Measurements from ENCODE around the gene PAX9. TPM values are rescaled to one million over a fixed set of nuclear protein-coding genes. Genes with fewer than 3 reads are reported as not detected.

The PAX9 gene
- polyA plus RNA-seq (ENCODE audit: insufficient read length in 12 of 12): 1 to 10 TPM in 3 of 12 donors, under 1 TPM in 7, not detected in 2; 0.37 to 4.3 (median 0.70) TPM
- long read RNA-seq, donor 1: 0 reads
- long read RNA-seq, donor 2: 0 reads
- long read RNA-seq, donor 3: 0 reads
- long read RNA-seq, donor 4: 0 reads
- long read RNA-seq, donor 5: 0 reads
- long read RNA-seq, donor 6: 0 reads
- long read RNA-seq, donor 7: 0 reads
- long read RNA-seq, donor 8: 0 reads
- long read RNA-seq, donor 9: 0 reads
- long read RNA-seq, donor 10, full-length matches to known transcripts: 1 of 1 reads
- long read RNA-seq, donor 10, partial matches to known transcripts: 0 of 1 reads
- long read RNA-seq, donor 10, other reads (novel, unspliced or antisense): 0 of 1 reads
- long read RNA-seq, donor 11: 0 reads

DNA sequence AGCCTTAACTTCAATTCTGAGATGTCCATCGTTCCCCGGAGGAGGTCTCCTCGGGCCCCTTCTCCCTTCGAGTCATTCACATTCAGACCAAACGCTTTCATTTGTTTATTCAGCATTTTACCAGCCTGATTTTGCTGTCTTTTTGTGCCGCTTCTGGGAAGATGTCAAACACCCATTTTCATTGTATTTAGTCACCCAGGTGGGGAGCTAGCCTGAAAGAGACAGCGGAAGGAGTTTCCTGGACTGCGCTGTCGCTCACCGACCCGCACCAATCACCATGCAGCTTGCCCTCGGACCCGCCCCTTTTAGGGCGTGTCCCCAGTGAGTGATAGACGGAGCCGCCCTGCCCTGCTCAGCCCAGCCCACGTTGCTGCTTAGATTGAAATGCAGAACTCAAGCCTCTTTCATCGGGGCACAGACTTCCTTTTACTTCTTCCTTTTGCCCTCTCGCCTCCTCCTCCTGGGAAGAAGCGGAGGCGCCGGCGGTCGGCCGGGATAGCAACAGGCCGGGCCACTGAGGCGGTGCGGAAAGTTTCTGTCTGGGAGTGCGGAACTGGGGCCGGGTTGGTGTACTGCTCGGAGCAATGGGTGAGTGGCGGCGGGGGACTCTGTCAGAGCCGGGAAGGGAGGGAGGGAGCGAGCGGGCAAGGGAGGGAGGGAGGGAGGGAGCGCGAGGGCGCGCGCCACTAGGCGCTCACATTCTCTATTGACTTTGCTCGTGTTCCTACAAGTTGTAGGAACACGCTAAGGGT is at the start of gene PAX9:
Gene PAX9 (plus strand): TSS at position 355 of the 752 bp plus-strand sequence. CDS start 230 bp downstream, at position 585.
- peak; percentile 90 for DNase-seq

DNA sequence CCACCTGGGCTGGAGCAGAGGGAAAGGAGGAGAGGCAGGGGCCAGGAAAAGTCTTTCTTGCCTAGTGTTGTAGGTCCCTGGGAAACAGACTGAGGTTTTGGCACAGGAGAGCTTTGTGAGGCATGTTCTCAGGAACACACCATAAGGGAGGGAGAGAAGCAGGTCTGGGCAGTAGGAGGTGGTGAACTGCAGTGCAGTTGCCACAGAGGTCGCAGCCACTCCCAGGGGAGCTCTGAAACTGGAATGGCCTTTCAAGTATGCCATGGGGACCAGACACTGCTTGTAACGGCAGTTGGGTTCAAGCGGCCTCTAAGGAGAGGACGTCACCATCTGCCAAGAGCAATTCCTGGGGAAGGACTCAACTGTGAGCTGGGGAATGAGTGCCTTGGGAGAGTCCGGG is 43.8 kb upstream of the PAX9 start:
- DNase-seq: no peak

DNA sequence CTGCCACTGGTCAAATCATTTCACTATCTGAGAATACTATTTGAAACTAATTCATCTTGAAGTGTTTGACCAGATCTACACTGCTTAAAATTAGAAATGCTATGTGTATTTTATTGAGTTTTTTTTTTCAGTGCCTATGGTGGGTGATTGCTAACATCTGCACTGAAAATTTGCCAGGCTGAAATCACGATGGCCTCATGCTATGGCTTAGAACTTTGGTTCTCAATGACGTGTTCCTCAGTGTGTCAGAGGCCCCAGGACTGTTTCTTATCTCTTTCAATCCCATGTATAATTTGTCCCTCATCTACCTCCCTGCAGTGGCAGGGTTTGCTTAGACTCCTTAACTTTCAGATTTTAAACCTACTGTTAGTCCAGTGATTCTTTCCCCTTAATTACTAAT is 43.0 kb upstream of the PAX9 start:
- no peak for DNase-seq

DNA sequence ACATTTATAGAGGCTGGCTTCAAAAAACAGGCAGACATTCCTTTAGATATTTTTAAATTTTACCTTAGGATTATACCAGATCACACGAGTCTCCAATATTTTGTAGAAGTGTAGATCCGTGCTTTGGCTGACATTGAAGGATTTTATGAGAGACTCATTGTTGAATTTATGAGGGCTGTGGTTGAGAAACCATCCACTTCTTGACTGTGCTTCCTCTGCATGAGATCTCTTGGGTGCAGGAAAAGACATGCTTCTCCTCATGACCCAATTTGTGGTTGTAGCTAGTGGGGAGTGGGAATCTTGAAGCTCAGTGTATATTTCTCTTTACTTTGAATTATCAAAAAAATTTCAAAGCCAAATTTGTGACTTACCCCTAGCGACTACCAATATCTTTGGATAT is 42.5 kb upstream of the PAX9 start:
- no peak for DNase-seq

DNA sequence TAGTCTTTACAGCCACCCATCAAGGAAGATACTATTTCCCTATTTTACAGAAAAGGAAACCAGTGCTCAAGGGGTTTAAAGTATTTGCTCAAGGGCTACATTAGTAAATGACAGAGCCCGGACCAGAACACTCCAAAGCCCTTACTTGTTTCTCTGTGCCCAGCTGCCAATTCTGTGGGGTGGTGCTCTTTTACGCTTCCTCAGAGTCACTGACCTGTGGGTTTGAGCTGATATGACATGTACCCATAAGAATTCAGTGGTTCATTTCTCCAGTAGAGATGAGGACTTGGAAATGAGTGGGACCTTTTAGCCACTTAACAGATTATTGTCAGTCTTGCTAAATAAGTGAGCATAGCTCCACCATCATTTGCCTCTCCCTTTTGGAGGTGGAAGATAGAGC is 41.8 kb upstream of the PAX9 start:
- DNase-seq: no peak

DNA sequence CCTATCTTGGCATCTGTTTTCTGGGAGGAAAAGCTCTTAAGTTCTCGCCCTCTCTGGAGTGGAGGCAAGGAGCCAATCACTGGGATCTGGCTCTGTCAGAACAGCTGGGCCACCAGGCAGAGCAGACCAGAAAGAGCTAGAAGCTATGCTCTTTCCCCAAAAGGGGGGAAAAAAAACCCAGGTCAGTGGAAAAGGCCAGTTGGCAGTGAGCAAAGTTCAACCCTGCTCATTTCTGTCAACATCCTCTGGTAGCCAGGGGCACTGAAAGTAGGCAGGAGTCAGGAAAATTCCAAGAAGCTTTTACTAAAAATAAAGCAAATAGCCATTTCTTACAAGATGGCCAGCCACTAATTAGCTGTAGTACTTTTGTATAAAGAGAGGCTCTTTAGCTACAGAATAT is 36.6 kb upstream of the PAX9 start:
- no peak for DNase-seq

DNA sequence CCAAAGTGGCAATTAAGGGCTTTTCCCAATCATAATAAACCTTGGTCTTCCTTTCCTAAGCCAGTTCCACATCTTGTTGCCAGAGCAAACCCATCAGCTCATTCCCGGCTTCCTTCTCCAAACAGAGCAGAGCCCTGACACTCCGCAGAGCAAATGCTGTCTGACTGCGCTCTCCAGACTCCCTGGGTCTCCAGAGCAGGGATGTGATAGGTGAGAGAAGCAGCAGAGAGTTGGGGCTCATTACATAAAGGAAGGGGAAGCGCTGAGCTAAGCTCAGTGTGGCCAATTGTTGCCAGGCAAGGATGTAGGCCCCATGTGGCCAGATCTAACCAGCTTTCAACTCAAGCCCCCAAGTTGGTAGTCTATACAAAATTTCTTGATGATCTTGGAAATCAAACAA is 36.2 kb upstream of the PAX9 start:
- no peak for DNase-seq

DNA sequence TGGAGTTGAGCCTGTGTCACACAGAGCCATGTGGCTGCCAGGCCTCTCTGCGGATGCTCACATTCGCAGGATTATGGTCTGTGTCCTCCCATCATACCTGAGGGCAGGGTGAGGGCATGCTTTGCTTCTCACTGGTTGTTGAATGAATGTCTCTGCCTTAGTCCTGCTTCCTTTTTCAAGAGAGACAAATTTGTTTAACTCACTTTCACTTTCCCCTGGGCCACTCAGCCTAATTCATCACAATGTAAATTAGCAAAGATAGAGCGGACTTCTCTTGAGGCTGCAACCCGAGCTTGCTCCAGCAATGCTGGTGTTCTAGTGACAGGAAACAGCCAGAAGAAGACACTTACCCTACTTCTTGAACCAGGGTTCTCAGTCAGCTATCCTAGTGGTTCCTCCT is 35.5 kb upstream of the PAX9 start:
- no peak for DNase-seq

DNA sequence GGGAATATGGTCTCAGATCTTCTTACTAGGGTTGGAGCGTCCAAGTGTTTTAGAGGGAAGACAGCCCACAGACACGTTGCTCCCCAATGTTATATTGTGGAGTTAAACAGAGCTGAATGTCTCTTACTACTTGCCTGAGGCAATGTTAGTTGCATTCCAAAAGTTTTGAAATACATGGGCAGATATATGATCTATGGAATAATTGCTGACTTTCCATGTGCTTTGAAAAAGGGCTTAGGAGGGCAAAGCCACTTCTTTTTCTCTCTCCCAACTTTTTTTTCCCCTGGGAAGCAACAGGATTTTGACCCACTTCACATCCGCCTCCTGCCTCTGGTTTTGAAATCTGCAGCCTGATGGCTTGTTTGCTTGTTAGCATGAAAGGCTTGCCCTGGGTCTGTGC is 33.7 kb upstream of the PAX9 start:
- no peak for DNase-seq

DNA sequence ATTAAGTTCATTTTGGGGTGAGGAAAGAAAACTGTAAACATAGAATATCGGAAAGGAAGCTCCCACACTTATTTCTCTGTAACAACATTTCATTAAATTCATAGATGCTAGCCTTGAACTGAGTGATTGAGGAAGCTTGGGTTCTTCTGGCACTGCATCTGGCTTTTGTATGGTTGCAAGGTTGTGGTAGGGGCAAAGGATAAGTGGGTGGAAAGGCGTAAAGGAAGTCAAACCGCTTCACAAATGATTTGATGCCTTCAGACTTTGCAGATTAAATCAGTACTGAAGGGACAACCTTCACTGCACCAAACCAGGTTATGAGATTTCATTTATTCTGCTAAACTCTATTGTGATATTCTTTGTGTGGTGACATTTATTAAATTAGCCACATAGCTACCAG is 28.1 kb upstream of the PAX9 start:
- no peak for DNase-seq

DNA sequence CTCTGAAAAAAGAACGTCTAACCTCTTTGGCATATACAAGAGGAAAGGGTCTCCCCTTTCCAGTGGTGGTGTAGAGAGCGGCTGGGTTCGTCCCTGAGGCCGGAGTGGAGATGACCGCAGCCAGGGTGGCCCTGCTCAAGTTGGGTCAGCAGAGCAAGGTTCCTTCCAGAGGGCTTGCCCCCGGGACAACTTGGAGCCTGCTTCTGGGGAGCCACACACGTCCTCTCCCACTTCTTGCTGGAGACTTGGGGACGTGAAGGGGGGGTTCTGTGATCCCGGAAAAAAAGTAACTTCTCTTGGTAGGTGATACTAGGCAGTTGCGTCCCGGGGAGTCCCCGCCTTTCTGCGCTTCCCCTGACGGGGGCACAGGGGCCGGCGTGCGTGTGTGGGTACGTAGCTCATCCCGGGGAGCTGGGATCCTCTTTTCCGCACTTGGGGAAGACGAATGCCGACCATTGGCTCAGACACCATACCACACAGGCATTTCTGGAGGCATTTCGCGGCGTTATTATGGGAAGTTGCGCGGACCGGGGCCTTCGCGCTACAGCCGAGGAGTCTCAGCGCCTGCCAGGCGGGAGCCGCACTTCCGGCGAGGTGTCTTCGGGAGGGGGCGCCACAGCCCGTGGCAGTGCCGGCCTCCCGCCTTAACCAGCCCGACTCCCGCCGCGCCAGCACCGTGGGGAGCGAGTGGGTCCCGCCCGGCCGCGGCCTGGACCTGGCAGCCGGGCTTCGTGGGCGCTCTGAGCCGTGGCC is 14.8 kb upstream of the PAX9 start:
- no peak for DNase-seq

DNA sequence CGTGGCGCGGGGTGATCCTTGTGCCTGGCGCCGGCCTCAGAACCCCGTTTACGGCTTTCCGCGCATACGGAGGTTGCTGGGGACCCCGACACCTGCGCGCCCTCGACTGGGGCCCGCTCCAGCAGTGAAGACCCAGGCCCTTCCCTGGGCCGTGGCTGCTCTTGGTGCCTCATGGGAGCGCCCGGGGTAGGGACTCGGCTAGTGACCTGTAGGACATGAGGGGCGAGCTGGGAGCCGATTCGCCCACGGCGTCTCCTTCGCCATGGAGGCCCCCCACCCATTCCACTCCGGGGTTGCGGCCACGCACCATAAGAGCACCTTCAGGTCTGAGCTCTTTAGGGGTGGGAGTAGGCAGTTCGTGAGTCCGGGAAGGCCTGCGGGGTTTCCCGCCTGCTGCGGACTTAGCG is 14.2 kb upstream of the PAX9 start:
- no peak for DNase-seq

DNA sequence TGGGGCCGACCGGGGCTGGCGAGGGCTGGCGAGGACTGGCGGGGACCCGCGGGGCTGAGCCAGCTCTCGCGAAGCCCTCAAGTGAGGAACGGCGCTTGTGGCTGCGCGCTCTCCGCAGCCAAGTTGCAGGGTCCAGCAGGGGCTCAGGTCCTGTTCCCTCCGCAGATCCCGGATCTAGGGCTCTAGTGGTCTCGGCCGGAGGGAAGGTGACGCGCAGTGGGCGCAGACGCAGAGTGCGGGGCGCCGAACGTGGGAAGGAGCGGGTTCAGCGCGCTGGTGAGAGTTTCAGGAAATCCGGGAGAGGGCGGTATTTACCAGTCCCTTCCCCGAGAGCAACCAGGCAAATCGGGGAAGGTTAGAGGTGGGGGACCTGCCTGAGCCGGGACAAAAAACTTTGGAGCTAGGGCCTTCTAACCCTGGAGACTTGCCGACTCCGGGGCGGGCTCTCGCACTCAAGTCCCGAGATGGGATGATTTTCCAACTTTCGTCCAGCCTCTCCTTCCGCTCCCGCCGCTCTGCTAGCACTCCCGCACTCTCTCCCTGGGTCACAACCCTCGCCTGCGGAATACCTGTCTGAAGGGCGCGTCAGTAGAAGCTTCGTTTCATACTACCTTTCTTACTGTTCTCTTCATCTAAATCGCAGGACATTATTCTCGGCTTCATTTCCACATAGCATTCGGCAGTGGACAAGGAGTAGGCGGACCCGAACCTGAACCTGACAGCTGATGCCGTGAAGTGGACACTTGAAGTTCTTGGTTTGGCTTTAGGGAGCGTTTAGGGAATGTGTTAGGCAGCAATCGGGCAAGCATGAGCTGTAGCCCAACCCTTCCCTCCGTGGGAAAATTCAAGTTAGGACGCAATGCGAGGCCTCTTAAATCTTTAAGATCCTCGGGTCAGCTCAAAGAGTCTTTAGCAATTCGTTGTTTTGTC is 13.6 kb upstream of the PAX9 start:
- no peak for DNase-seq

DNA sequence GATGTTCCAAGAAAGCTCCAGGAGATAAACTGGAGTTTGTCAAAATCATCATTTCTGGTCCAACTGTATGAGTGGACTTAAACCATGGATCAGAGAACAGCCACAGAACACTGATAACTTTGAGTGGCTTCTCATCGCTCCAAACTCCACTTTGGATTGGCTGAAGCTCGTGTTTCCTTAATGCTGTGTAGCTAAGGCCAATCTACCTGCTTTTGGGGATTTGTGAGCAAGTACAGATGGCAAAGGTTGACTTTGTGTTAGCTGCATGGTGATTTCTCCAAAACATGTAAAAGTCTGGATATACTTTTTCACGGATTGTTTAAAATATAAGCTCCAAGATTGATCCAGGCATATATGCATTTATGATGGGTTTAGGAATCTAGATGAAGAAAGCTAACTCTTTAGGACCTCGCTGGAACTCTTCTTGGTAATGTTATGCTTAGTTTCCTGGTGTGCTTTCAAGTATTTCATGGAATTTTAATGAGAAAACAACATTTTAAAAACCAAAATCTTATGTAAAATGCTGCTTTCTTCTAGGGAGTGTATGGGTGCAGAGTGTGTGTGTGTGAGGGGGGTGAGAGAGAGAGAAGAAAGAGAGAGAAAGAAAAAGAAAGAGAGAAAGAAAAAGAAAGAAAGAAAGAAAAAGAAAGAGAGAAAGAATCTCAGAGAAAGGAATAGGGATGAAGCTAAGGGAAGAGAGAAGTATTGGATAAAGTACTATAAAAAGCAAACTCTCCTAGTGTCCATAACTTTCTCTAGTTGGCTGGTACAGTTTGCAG is 11.6 kb upstream of the PAX9 start:
- DNase-seq: no peak

DNA sequence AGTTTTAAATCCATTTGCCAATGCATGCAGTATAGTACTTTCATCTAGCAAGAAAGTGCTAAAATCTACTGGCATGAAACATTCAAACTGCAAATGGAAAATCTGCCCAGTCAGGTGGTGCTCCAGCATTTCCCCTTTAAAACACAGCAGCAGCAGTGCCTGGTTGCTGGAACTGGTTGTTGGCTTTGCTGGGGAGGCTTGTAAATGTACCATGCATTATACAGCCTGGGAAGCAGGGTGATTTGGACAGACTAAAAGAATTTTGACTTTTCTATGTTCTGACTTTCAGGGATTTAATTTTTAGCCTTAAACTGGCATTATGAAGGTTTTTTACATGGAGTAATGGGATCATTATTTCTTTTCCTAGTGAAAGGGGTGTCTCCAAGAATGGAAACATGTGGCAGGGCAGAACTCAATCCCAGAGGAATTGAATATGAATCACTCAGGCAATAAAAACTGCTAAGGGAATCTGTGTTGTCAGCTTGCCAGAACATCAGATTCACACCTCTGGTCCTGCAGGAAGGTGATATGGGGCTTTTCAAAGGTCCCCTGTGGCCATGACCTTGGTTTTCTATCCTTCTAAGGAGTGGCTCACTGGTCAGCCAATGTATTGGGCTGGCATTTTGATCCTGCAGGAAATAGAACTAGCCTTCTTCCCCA is 9.0 kb upstream of the PAX9 start:
- no peak for DNase-seq

DNA sequence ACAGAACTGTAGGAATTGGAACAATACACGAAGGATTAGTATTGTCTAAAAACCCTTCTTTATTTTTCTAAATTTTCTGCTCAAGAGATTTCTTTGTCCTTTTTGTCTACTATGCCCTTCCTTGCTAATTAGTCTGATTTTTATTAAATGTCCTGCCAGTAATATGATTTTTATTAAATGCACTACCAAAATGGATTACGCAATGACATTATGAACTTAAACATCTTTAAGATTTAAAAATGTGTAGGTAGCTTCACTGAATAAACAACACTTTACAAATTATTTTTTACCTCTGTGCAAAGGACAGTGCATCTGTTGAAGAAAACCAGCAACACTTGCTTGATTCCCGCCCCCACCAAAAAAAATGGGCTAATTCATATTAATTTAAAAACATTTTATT is 8.2 kb upstream of the PAX9 start:
- DNase-seq: no peak

DNA sequence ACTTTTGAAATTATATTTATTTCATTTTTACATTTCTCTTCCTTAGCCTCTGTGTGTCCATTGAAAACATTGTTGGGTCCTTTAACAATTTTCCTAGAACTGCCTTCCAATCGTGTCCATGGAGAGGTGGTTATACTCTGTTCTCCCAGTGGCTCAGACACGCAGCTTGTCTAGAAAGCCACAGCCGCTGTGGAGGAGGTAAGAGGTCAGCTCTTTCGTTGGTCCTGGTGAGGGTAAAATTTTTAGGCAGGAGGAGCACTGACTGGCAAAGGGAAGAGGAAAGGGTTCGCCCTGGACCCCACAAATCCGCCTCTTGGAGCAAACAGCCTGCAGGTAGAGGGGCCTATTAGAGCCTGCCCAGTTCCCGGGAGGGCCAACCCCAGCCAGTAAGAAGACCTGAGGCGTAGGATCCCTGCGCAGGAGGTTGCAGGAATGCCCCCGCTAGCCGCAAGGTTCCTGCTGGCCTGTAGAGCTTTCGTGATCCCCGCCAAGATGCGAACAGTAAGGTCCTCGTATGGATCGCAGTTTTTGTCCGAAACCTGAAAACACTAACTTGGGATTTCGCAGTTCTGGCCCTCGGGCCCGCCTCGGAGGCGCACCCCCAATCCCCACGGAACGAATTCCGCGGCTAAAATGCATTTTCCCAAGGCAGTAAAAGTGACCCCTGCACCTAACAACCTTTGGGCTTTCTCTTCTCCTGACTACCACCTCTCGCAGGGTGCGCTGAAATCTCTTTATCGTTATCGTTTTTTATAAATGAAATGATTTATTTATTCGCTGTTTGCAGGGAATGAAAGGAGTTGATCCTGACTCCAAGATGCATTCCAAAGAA is 7.5 kb upstream of the PAX9 start:
- DNase-seq: no peak

DNA sequence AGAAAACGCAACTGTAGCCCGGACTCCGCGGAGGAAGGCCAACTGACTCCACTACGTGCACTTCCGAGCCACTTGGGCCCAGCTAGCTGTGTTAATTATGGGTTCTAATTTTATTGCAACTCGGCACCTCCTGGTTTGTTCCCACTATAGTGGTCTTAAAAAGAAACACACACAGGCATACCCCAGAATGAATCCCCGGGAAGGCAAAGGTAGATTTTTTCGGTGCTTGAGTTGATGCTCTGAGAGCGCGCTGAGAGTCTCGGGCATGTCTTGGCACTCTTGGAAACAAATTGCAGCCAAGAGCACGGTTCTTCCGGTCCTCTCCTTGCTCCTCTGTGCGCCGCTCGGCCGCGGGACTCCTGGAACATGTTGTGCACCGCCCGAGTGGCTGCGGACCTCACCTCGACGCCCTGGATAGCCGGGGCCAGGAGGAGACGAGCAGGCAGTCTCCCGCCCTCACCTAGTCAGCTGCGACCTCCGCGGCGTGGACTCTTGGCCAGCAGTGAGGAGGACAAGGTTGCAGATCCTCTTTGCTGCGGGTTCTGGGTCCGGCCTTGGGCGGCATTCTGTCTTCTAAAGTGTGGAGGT is 6.8 kb upstream of the PAX9 start:
- DNase-seq: no peak

DNA sequence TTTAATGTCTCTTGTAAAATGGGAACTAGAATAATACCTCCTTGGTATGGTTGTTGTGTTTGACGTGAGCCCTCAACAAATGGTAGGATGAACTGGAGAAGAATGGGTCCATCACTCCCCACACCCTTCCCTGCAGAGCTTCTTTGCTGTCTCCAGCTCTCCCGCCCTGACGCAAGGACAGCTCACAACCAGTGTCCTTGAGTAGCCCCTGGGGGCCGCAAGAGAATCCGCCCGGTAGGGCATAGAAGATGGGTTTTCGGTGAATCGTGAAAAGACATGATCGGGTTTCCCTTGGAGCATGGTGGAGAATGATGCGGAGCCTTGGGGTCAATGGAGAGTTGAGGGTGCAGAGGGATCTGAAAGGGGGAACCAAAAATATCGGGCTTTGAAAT is 6.1 kb upstream of the PAX9 start:
- no peak for DNase-seq

Data from muscle of arm (tissue), 14 donors.